Erythroblast (primary cell): ENCODE results near the gene SNAPC2.

ENCODE experiments used
- GATA1 ChIP-seq: IDR thresholded peaks from 2 replicates; pipeline ENCODE4 v1.6.1; 2011; ENCODE audit warnings: low read depth, mild to moderate bottlenecking, control low read depth, low read length, moderate library complexity
- POLR2A ChIP-seq: IDR thresholded peaks from 2 replicates; pipeline ENCODE4 v1.6.1; 2011; ENCODE audit warnings: mild to moderate bottlenecking, low read length

GRCh38 chr19:7963566-7963965 is 43.4 kb downstream of the SNAPC2 start:
- no peak for TF ChIP-seq POLR2A
- no peak for TF ChIP-seq GATA1
